HG02840 (cell line): ENCODE data around the gene ALDH2.
"Not testable (repeated sequence)": the region's sequence is repeated elsewhere in the genome, so short reads cannot be mapped to it uniquely, and the experiment has no call there.

Experiments used
- ATAC-seq: cut with Tn5 transposase; IDR thresholded peaks from one replicate; pipeline ENCODE4 v1.9.1; 2021; ENCODE audit warnings: mild to moderate bottlenecking, moderate library complexity, moderate number of reproducible peaks; ENCODE audit not compliant: unreplicated experiment, low FRiP score

ALDH2 gene

GRCh38 chr12:111766608-111767361 is at the start of gene ALDH2:
TSS of gene ALDH2 (plus strand) at chr12:111766933. CDS start at chr12:111766983, 50 bp downstream.
- ATAC-seq = no peak

DNA sequence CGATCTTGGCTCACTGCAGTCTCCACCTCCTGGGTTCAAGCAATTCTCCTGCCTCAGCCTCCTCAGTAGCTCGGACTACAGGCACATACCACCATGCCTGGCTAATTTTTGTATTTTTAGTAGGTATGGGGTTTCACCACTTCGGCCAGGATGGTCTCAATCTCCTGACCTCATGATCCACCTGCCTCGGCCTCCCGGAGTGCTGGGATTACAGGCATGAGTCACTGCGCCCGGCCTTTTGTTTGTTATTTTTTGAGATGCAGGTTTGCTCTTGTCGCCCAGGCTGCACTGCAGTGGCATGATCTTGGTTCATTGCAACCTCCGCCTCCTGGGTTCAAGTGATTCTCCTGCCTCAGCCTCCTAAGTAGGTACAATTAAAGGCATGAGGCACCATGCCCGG is 47.4 kb upstream of the ALDH2 start:
- ATAC-seq = not testable (repeated sequence)

- ATAC-seq = no peak
Observed at GRCh38 chr12:111720457-111720856, 46.3 kb upstream of the ALDH2 start.

- ATAC-seq = not testable (repeated sequence)
Observed at GRCh38 chr12:111723646-111724360, 42.9 kb upstream of the ALDH2 start.

DNA sequence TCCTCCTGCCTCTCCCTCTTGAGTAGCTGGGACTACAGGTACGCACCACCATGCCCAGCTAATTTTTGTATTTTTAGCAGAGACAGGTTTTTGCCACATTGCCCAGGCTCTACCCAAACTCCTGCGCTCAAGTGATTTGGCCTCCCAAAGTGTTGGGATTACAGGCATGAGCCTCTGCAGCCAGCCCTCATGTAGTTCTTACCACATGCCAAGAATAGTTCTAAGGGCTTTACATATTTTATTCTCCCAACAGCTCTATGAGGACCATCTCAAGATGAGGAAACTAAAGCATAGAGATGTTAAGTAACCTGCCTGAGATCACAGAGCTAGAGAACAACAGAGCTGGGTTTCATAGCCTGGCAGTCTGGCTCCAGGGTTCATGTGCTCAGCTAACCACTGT is 37.9 kb upstream of the ALDH2 start:
- ATAC-seq = no peak

- ATAC-seq = no peak
Observed at GRCh38 chr12:111730420-111730819, 36.3 kb upstream of the ALDH2 start.

DNA sequence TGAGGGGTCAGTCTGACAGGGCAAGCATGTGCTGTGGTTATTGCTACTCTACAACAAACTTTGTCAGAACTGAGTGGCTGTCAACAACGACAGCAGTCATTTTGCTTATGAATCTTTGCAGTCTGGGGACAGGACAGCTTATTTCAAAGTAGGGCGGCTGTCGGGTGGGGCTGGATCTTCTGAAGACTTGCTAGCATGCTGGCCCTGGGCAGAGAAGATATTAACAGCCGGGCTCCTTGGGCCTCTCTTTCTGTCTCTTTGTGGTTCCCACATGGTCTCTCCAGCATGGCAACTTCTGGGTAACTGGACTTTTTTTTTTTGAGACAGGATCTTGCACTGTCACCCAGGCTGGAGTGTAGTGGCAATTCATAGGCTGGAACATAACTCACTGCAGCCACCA is 33.9 kb upstream of the ALDH2 start:
- no peak for ATAC-seq

DNA sequence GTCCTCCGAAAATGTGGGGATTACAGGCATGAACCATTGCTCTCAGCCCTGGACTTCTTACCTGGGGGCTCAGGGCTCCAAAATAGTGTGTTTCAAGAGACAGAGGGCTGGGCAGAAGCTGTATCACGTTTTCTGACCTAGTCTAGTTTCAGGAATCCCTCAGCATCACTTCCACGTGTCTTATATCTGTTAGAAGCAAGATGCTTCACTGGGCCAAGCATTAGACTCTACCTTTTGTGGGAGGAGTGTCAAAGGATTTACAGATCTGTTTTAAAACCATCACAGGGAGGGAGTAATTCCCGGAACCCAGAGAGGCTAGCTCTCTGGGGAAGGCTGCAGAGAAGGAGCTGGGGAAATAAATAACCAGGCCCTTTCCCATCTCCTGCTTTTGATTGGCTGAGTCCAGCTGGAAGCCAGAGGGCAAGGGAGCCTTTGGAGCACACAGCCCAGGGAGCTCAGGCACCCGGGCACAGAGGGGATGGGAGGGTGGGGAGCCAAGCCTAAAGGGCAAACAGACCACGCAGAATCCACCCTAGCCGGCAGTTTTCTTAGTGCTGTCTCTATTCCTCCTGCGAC is 33.3 kb upstream of the ALDH2 start:
- ATAC-seq = no peak

GRCh38 chr12:111739524-111739923 is 27.2 kb upstream of the ALDH2 start:
- ATAC-seq = not testable (repeated sequence)

- no peak for ATAC-seq
Observed at GRCh38 chr12:111741235-111741812, 25.4 kb upstream of the ALDH2 start.

- no peak for ATAC-seq
Observed at GRCh38 chr12:111745211-111745610, 21.5 kb upstream of the ALDH2 start.

- ATAC-seq = no peak
Observed at GRCh38 chr12:111747333-111747732, 19.4 kb upstream of the ALDH2 start.

DNA sequence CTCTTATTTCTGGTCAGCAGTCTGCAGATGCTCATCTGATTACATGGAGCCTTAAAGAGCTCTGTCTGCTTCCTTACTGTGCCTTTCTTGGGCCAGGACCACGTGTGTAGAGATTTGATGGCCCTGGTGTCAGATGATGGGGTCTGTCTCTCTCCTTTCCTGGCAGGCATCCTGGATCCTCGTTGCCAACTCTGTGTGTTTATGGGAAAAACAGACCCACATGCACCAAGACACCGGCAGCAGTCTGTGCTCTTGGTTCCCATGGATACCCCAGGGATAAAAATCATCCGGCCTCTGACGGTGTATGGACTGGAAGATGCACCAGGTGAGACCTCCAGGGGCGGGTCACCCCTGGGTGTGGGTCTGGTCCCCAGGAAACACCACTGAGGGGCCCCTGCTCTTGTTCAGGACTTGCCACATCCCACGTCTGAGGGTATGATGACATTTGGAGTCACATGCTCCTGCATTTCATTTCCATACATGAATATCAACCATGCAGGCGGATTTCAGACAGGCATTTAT is 18.5 kb upstream of the ALDH2 start:
- ATAC-seq = no peak

DNA sequence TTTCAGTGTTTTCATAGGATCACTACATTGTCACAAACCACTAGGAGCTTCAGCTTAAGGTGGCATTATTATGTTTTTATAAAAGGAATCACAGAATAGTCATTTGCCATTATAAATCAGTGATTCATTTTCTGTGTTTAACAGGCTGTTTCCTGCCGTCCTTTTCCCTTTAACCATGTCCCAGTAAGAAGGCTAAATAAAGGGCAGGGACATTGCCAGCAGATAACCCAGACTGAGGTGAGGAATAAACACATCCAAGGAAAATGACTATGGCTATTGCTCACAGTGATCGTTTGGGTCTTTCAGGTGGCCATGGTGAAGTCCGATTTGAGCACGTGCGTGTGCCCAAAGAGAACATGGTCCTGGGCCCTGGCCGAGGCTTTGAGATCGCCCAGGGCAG is 17.9 kb upstream of the ALDH2 start:
- ATAC-seq = no peak

- no peak for ATAC-seq
Observed at GRCh38 chr12:111749391-111749790, 17.3 kb upstream of the ALDH2 start.

DNA sequence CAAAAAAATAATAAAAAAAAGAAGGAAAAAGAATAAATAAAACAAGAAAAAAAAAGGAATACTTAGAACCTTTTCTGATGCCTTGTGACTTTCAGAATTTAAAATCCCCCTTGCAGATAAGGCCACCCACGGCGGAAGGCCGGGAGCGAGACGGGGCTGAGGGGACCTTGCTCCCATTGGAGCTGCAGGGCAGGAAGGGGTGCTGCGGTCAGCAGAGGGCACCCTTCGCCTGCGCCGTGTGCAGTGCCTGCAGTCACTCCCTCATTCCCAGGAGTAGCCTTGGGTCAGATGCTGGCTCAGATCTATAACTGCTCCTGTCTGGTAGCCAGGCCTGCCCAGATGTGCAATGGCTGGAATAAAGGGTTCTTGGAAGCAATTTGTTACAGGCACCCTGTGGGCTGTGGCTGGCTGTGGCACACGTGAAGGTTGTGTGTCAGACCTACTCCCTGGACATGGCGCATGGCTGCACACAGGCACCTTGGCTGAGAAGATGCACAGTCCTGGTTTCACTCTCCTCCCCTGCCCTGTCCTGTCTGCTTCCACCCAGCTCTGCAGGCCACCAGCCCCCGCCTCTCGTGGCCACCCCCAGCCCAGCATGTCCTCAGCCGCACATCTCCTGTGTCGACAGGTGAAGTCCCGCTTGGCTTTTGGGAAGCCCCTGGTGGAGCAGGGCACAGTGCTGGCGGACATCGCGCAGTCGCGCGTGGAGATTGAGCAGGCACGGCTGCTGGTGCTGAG is 13.4 kb upstream of the ALDH2 start:
- no peak for ATAC-seq

DNA sequence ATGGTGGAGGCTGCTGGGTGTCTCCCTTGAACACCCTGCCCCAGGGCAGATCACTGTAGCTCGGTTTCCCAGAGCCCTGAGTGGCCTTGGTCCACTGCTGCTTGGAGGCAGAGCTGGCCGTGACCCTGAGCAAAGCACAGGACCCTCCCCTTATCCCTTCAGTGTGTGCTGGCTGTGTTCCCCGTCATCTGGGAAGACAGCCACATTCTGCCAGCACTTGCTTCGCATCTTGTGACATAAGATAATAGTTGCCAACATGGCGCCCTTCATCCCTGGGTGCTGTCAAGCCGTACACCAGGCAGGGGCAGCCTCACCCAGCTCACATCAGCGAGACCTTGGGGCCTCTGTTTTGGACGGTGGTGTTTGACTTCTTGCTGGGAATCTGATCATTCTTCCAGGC is 12.1 kb upstream of the ALDH2 start:
- ATAC-seq = no peak

GRCh38 chr12:111756196-111756595 is 10.5 kb upstream of the ALDH2 start:
- no peak for ATAC-seq

DNA sequence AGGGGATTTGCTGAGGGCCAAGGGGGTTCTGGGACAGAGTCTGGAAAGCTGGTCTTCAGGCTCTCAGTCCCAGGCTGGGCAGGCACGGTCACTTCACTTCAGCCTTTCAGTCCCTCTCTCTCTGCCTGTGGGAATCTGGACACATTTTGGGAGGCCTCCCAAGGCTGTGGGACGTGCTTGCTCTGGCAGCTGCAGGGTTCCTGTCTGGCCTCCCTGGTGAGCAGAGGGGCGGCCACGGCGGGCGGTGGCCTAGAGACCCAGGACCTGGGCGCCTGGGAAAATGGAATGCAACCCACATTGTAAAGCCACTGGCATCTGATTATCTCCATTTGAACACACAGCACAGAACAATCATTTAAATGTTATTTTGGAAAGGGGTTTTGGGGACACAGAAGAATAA is 10.1 kb upstream of the ALDH2 start:
- no peak for ATAC-seq

- no peak for ATAC-seq
Observed at GRCh38 chr12:111757361-111758119, 9.2 kb upstream of the ALDH2 start.
